KG1 (cell line): Measurements from ENCODE around the gene ADGRB2.

ENCODE experiments used
- DNase-seq: peaks from one replicate; lab custom pipeline; 2025; lab: John Stamatoyannopoulos, UW

Gene ADGRB2

GRCh38 chr1:31702836-31703404, 61.2 kb downstream of the ADGRB2 start:
- no peak for DNase-seq

- DNase-seq, result no peak
Observed at GRCh38 chr1:31701091-31701736, 62.9 kb downstream of the ADGRB2 start.

- DNase-seq, result no peak
Observed at GRCh38 chr1:31700468-31701090, 63.6 kb downstream of the ADGRB2 start.

GRCh38 chr1:31699341-31699891, 64.7 kb downstream of the ADGRB2 start:
- no peak for DNase-seq

- DNase-seq, result no peak
Observed at GRCh38 chr1:31697369-31697984, 66.7 kb downstream of the ADGRB2 start.

GRCh38 chr1:31696242-31696641, 67.9 kb downstream of the ADGRB2 start:
- no peak for DNase-seq

- no peak for DNase-seq
Observed at GRCh38 chr1:31695327-31695726, 68.8 kb downstream of the ADGRB2 start.

GRCh38 chr1:31694964-31695313, 69.2 kb downstream of the ADGRB2 start:
- DNase-seq, result no peak

- DNase-seq, result no peak
Observed at GRCh38 chr1:31694069-31694963, 69.8 kb downstream of the ADGRB2 start.

- DNase-seq, result no peak
Observed at GRCh38 chr1:31693231-31693630, 70.9 kb downstream of the ADGRB2 start.

- no peak for DNase-seq
Observed at GRCh38 chr1:31691951-31692350, 72.2 kb downstream of the ADGRB2 start.

- DNase-seq, result no peak
Observed at GRCh38 chr1:31691446-31691845, 72.7 kb downstream of the ADGRB2 start.

GRCh38 chr1:31690921-31691320, 73.2 kb downstream of the ADGRB2 start:
- DNase-seq, result no peak

- DNase-seq, result no peak
Observed at GRCh38 chr1:31689854-31690253, 74.3 kb downstream of the ADGRB2 start.

GRCh38 chr1:31689379-31689778, 74.8 kb downstream of the ADGRB2 start:
- DNase-seq, result no peak

- DNase-seq, result no peak
Observed at GRCh38 chr1:31688233-31688918, 75.8 kb downstream of the ADGRB2 start.

GRCh38 chr1:31687601-31688000, 76.5 kb downstream of the ADGRB2 start:
- DNase-seq, result no peak

- no peak for DNase-seq
Observed at GRCh38 chr1:31685795-31686194, 78.3 kb downstream of the ADGRB2 start.

- DNase-seq, result no peak
Observed at GRCh38 chr1:31683997-31684396, 80.1 kb downstream of the ADGRB2 start.

- no peak for DNase-seq
Observed at GRCh38 chr1:31681415-31681814, 82.7 kb downstream of the ADGRB2 start.

GRCh38 chr1:31679676-31680230, 84.4 kb downstream of the ADGRB2 start:
- DNase-seq, result no peak
